Skeletal muscle satellite cell (primary cell): ENCODE measurements around the gene CSKMT. TPM values are rescaled to one million over a fixed set of nuclear protein-coding genes. Genes with fewer than 3 reads are reported as not detected.
A peak's percentile ranks its signal among the peaks of the same experiment; 100 is the strongest.
"Not testable (repeated sequence)": the region's sequence is repeated elsewhere in the genome, so short reads cannot be mapped to it uniquely, and the experiment has no call there.

ENCODE experiments used
- H3K27me3 ChIP-seq: 2 replicates; pipeline ENCODE4 v1.7.0; 2013; ENCODE audit warnings: low read length; ENCODE audit not compliant: control insufficient read depth, insufficient read depth
- H3K36me3 ChIP-seq: 2 replicates; pipeline ENCODE4 v1.7.0; 2013; ENCODE audit warnings: mild to moderate bottlenecking, control low read depth, low read length; ENCODE audit not compliant: insufficient read depth
- H3K4me1 ChIP-seq: 2 replicates; pipeline ENCODE4 v1.7.0; 2013; ENCODE audit warnings: low read length; ENCODE audit not compliant: control insufficient read depth, insufficient read depth
- H3K4me2 ChIP-seq: 2 replicates; pipeline ENCODE4 v1.7.0; 2013; ENCODE audit warnings: mild to moderate bottlenecking, low read length
- H3K4me3 ChIP-seq: 2 replicates; pipeline ENCODE4 v1.7.0; 2013; ENCODE audit warnings: low read length
- H3K9ac ChIP-seq: 2 replicates; pipeline ENCODE4 v1.7.0; 2013; ENCODE audit warnings: mild to moderate bottlenecking, low read depth, low read length, moderate library complexity
- H3K9me3 ChIP-seq: replicated peaks from 2 replicates; pipeline ENCODE4 v1.7.0; 2013; ENCODE audit warnings: mild to moderate bottlenecking, control low read depth, low read length
- total RNA-seq: library from RNA; depleted of rRNA; stranded (reverse); fragments of >200 nt; gene quantifications from 2 replicates; pipeline ENCODE4 v1.2.3, GENCODE V29; 2012; rRNA removed

The CSKMT gene, protein sequence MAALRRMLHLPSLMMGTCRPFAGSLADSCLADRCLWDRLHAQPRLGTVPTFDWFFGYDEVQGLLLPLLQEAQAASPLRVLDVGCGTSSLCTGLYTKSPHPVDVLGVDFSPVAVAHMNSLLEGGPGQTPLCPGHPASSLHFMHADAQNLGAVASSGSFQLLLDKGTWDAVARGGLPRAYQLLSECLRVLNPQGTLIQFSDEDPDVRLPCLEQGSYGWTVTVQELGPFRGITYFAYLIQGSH
- 7.6 and 11.4 TPM in 2 replicates for total RNA-seq

DNA sequence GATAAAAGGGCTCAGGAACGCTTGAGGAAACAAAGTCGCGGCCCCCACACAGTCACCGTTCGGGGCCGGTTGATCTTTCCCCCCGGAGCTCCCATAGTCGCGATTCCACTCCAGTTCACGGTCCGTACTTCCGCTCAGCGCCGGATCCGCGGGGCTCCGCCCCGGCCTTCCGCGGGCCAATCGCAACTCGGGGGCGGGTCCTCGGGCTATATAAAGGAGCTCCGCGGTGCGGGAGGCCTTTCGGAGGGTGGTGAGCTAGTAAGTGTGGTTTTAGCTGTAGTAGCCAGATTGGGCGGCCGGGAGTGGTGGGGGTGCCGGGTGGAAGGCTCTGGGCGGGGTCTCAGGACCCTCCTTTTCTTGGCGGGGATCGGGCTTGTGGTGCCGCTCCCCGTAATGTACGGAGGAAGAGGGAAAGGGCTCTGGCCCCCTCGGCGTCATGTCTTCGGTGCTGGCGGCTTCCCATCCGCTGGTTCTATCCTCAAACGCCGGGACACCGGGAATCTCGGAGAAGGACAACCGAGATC lies at the start of gene CSKMT, which contains the start of gene C11orf98:
Gene CSKMT (plus strand): TSS at position 238 of the 524 bp plus-strand sequence. CDS start 568 bp downstream, outside the sequence.
Gene C11orf98 (minus strand): TSS at position 136 of the 524 bp plus-strand sequence. CDS start 41 bp downstream, at position 95.
- no peaks in the 10 kb centered on the region for H3K27me3 ChIP-seq
- peaks cover 22% of the 10 kb centered on the region for H3K4me1 ChIP-seq
- no peaks in the 10 kb centered on the region for H3K9me3 ChIP-seq
- peaks cover 30% of the 10 kb centered on the region for H3K36me3 ChIP-seq
- peak within 1 kb of the TSS; percentile 81 for H3K4me3 ChIP-seq
- peak within 1 kb of the TSS; percentile 95 for H3K9ac ChIP-seq
- H3K4me2 ChIP-seq, result peak within 1 kb of the TSS; percentile 97

GRCh38 chr11:62615521-62615920 lies 49.6 kb upstream of the CSKMT start:
- Histone ChIP-seq H3K27me3 (no peaks in the 10 kb centered on the region), H3K4me2 (no peak overlapping the region), H3K4me3 (no peak overlapping the region), H3K9ac (no peak overlapping the region), H3K9me3 (no peaks in the 10 kb centered on the region), H3K4me1 (peaks cover 24% of the 10 kb centered on the region), H3K36me3 (peaks cover 10% of the 10 kb centered on the region)

- H3K27me3 ChIP-seq, H3K9me3 ChIP-seq, H3K4me2 ChIP-seq, H3K4me3 ChIP-seq, H3K9ac ChIP-seq, H3K36me3 ChIP-seq: not testable (repeated sequence)
- H3K4me1 ChIP-seq, result peaks cover 22% of the 10 kb centered on the region
Observed at GRCh38 chr11:62616957-62617356, 48.2 kb upstream of the CSKMT start.

DNA sequence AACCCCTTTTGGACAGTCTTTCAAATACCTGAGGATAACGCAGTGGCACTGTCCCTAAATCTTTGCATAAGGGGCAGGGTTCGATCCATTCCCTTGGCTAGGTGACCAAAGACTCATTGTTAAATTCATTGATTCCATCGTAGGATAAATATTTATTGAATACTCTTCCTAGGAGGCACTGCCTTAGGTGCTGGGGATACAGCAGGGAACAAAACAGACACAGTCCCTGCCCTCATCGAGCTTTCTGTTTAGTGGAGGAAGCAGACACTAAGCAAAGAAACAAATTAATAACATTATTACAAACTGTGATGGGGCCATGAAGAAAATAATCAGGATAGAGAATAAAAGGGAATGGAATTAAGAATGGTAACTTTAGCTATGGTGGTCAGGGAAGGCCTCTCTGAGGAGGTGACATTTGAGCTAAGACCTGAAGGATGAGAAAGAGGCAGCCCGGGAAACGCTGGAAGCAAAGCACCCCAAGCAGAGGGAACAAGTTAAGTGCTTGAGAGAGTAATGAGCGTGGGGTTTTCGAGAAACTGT lies 44.0 kb upstream of the CSKMT start:
- no peaks in the 10 kb centered on the region for H3K9me3 ChIP-seq
- peaks cover 17% of the 10 kb centered on the region for H3K4me1 ChIP-seq
- peak overlapping the region; percentile 94 for H3K4me2 ChIP-seq
- H3K36me3 ChIP-seq, result peaks cover 15% of the 10 kb centered on the region
- peak overlapping the region; percentile 78 for H3K4me3 ChIP-seq
- H3K27me3 ChIP-seq, result no peaks in the 10 kb centered on the region
- peak overlapping the region; percentile 82 for H3K9ac ChIP-seq

GRCh38 chr11:62621567-62622470 lies 43.3 kb upstream of the CSKMT start, which contains the start of gene B3GAT3:
B3GAT3 (minus strand) TSS chr11:62621986; CDS start chr11:62621947, 39 bp downstream.
- Histone ChIP-seq H3K9me3 (no peaks in the 10 kb centered on the region), H3K9ac (peak within 1 kb of the TSS; percentile 82), H3K36me3 (peaks cover 22% of the 10 kb centered on the region), H3K4me1 (peaks cover 17% of the 10 kb centered on the region), H3K4me3 (peak within 1 kb of the TSS; percentile 78), H3K4me2 (peak within 1 kb of the TSS; percentile 94), H3K27me3 (no peaks in the 10 kb centered on the region)

- peak overlapping the region; percentile 94 for H3K4me2 ChIP-seq
- peak overlapping the region; percentile 60 for H3K9ac ChIP-seq
- no peaks in the 10 kb centered on the region for H3K9me3 ChIP-seq
- H3K27me3 ChIP-seq, result no peaks in the 10 kb centered on the region
- H3K36me3 ChIP-seq, result peaks cover 24% of the 10 kb centered on the region
- H3K4me3 ChIP-seq, result peak overlapping the region; percentile 59
- peaks cover 17% of the 10 kb centered on the region for H3K4me1 ChIP-seq
Observed at GRCh38 chr11:62622476-62623089, 42.5 kb upstream of the CSKMT start.

DNA sequence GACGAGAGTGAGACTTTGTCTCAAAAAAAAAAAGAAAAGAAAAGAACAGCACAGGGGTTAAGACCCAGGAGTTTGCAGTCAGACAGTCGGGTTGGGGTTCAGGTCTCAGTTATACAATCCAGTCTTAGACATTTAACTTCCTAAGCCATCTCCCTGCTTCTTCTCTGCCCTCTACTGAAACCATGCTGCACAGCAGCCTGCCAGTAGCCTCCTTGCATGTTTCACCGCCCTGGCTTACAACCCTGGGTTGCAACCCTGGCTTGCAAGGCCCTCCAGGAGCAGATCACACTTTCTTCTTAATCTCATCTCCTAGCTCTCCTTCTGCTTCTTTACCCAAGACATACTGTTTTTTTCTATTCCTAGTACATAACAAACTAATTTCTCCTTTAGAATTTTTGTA lies 37.4 kb upstream of the CSKMT start:
- no peaks in the 10 kb centered on the region for H3K9me3 ChIP-seq
- H3K4me2 ChIP-seq, result no peak overlapping the region
- H3K4me3 ChIP-seq, result no peak overlapping the region
- H3K27me3 ChIP-seq, result no peaks in the 10 kb centered on the region
- peaks cover under 1% of the 10 kb centered on the region for H3K4me1 ChIP-seq
- H3K9ac ChIP-seq, result no peak overlapping the region
- peaks cover 68% of the 10 kb centered on the region for H3K36me3 ChIP-seq

GRCh38 chr11:62632492-62632891 lies 32.6 kb upstream of the CSKMT start:
- Histone ChIP-seq H3K4me2 (no peak overlapping the region), H3K4me3 (no peak overlapping the region), H3K4me1 (no peaks in the 10 kb centered on the region), H3K36me3 (peaks cover 77% of the 10 kb centered on the region), H3K9ac (no peak overlapping the region), H3K27me3 (no peaks in the 10 kb centered on the region), H3K9me3 (no peaks in the 10 kb centered on the region)

GRCh38 chr11:62644220-62644619 lies 20.9 kb upstream of the CSKMT start:
- no peaks in the 10 kb centered on the region for H3K9me3 ChIP-seq
- H3K4me2 ChIP-seq, result no peak overlapping the region
- peaks cover 34% of the 10 kb centered on the region for H3K36me3 ChIP-seq
- no peak overlapping the region for H3K9ac ChIP-seq
- H3K4me3 ChIP-seq, result no peak overlapping the region
- no peaks in the 10 kb centered on the region for H3K27me3 ChIP-seq
- H3K4me1 ChIP-seq, result peaks cover 26% of the 10 kb centered on the region

DNA sequence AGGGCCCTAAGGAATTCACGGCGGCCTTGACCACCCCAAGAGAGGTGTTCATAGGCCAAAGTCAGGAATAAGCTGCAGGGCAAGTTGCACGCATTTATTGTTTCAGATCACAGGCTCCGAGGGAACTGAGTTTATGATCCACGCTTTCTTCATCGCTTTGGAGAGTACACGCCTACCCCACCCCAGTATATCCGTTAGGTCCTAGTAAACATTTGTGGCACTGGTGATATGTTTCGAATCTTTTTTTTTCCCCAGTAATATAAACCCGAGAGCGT lies 19.5 kb upstream of the CSKMT start:
- peaks cover 34% of the 10 kb centered on the region for H3K36me3 ChIP-seq
- H3K4me3 ChIP-seq, result peak overlapping the region; percentile 96
- H3K4me2 ChIP-seq, result peak overlapping the region; percentile 85
- H3K9me3 ChIP-seq, result no peaks in the 10 kb centered on the region
- peak overlapping the region; percentile 100 for H3K9ac ChIP-seq
- H3K4me1 ChIP-seq, result peaks cover 26% of the 10 kb centered on the region
- H3K27me3 ChIP-seq, result no peaks in the 10 kb centered on the region
